Transverse colon (tissue), 4 donors: Measurements from ENCODE around the gene TMTC2.

Experiments
- POLR2AphosphoS5 ChIP-seq, 3 donors: sonication (generic); formaldehyde crosslinking; IDR thresholded peaks; one replicate each; pipeline ENCODE4 v1.6.1; 2016; ENCODE audit warnings: antibody characterized with exemption in 3 of 3
- TF ChIP-seq, protein P1 (sequence below), 5 experiments: fragments of 200-600 bp in 3 of 5; fragments of 450-650 bp in 2 of 5; sonication (generic) in 3 of 5; IDR thresholded peaks; 1 replicate in 2 of 5; 2 replicates in 3 of 5; pipeline ENCODE4 v1.5.1; 2016 to 2017; ENCODE audit warnings: antibody characterized with exemption in 5 of 5, inconsistent platforms in 3 of 5, mild to moderate bottlenecking in 2 of 5, moderate library complexity in 1 of 5

DNA sequence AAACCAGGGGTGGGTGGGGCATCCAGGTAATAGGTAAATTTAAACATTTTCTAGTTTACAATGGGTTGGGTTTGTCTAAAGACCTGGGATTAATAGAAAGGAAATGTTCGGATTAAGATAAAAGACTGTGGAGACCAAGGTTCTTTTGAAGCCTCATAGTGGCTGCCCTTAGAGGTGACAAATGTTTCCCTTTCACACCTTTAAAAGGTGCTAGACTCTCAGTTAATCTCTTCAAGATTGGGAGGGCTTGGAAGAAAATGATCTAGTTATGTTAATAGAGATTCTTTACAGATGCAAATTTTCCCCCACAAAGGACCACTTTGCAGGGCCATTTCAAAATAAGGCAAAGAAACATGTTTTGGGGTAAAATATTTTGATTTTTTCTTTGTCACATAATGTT lies 39.0 kb downstream of the TMTC2 start:
- TF ChIP-seq, protein P1, sequence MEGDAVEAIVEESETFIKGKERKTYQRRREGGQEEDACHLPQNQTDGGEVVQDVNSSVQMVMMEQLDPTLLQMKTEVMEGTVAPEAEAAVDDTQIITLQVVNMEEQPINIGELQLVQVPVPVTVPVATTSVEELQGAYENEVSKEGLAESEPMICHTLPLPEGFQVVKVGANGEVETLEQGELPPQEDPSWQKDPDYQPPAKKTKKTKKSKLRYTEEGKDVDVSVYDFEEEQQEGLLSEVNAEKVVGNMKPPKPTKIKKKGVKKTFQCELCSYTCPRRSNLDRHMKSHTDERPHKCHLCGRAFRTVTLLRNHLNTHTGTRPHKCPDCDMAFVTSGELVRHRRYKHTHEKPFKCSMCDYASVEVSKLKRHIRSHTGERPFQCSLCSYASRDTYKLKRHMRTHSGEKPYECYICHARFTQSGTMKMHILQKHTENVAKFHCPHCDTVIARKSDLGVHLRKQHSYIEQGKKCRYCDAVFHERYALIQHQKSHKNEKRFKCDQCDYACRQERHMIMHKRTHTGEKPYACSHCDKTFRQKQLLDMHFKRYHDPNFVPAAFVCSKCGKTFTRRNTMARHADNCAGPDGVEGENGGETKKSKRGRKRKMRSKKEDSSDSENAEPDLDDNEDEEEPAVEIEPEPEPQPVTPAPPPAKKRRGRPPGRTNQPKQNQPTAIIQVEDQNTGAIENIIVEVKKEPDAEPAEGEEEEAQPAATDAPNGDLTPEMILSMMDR (IDR thresholded peaks at IDR 0.05): no peak
- TF ChIP-seq POLR2AphosphoS5 (IDR thresholded peaks at IDR 0.05): no peak
